ENCODE data around the gene PLA2G2E.

Gene PLA2G2E, protein sequence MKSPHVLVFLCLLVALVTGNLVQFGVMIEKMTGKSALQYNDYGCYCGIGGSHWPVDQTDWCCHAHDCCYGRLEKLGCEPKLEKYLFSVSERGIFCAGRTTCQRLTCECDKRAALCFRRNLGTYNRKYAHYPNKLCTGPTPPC

DNA sequence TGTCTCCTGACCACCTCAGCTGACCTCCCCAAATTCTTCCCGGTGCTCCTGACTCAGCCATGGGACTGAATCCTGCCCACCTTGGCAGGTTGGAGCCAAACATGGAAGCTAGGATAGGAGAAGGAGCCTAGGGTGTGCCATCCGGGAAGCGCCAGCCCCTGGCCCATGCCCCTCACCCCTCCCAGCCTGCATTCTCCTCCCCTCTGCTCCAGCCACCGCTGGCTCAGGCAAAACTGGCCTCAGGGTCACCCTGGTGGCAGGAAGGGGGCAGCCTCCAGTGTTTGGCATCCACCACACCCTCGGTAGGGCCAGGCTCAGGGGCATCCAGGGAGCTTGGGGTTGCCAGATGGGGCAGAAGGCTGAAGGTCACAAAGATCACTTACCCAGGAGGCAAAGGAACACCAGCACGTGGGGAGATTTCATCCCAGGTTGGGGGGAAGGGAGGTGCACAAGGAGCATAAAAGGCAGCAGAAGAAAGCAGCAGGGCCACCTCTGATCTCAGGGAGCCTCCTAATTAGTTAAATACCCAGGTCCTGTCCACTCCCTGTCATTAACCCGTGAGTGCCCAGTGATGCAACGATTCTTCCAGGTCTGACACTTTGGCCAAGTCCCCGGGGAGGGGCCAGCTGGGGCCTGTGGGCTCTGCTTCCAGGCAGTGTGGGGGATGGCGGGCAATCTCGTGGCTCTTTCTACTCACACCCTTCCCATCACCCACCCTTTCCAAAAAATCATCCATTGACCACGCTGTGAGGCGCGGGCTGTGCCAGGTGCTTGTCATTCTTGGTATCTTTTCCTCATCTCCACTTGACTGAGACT lies at the start of gene PLA2G2E:
Gene PLA2G2E (minus strand): TSS at position 481 of the 816 bp plus-strand sequence. CDS start 58 bp downstream, at position 423.
- TF ChIP-seq POLR2A (IDR thresholded peaks at IDR 0.05; ENCODE audit: extremely low read depth, insufficient read length) (no peak), MYC (IDR thresholded peaks at IDR 0.05; ENCODE audit: low read depth, low read length) (no peak)
- TF ChIP-seq, protein P1, sequence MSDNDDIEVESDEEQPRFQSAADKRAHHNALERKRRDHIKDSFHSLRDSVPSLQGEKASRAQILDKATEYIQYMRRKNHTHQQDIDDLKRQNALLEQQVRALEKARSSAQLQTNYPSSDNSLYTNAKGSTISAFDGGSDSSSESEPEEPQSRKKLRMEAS (IDR thresholded peaks at IDR 0.05; ENCODE audit: low read depth, low read length): no peak
- TF ChIP-seq, protein P2, sequence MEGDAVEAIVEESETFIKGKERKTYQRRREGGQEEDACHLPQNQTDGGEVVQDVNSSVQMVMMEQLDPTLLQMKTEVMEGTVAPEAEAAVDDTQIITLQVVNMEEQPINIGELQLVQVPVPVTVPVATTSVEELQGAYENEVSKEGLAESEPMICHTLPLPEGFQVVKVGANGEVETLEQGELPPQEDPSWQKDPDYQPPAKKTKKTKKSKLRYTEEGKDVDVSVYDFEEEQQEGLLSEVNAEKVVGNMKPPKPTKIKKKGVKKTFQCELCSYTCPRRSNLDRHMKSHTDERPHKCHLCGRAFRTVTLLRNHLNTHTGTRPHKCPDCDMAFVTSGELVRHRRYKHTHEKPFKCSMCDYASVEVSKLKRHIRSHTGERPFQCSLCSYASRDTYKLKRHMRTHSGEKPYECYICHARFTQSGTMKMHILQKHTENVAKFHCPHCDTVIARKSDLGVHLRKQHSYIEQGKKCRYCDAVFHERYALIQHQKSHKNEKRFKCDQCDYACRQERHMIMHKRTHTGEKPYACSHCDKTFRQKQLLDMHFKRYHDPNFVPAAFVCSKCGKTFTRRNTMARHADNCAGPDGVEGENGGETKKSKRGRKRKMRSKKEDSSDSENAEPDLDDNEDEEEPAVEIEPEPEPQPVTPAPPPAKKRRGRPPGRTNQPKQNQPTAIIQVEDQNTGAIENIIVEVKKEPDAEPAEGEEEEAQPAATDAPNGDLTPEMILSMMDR (IDR thresholded peaks at IDR 0.05; ENCODE audit: low read depth, low read length): no peak
- H3K4me3 ChIP-seq (ENCODE audit: low read depth, low read length): no peak within 1 kb of the TSS
- no peak for DNase-seq (ENCODE audit: low read depth)

DNA sequence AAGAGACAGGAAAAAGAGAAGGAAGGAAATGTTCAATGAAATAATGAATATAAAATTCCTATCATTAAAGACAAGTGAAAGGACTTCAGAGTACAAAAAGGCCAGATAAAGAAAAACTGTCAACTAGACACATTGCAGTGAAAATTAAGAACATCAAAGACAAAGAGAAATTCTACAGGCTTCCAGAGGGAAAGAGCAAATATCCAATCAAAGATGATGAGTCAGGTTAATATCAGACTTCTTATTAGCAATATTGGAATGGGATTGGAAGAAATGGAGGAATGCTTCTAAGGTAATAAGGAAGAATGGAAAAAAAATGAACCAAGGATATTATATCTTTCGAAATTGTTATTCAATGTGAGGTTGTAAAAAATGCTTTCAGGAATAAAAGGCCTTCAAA lies 48.2 kb upstream of the PLA2G2E start:
- DNase-seq (ENCODE audit: low read depth): no peak
- TF ChIP-seq, protein P1 (IDR thresholded peaks at IDR 0.05; ENCODE audit: low read depth, low read length): no peak
- TF ChIP-seq MYC (IDR thresholded peaks at IDR 0.05; ENCODE audit: low read depth, low read length): no peak
- TF ChIP-seq POLR2A (IDR thresholded peaks at IDR 0.05; ENCODE audit: extremely low read depth, insufficient read length): no peak
- TF ChIP-seq, protein P2 (IDR thresholded peaks at IDR 0.05; ENCODE audit: low read depth, low read length): no peak

DNA sequence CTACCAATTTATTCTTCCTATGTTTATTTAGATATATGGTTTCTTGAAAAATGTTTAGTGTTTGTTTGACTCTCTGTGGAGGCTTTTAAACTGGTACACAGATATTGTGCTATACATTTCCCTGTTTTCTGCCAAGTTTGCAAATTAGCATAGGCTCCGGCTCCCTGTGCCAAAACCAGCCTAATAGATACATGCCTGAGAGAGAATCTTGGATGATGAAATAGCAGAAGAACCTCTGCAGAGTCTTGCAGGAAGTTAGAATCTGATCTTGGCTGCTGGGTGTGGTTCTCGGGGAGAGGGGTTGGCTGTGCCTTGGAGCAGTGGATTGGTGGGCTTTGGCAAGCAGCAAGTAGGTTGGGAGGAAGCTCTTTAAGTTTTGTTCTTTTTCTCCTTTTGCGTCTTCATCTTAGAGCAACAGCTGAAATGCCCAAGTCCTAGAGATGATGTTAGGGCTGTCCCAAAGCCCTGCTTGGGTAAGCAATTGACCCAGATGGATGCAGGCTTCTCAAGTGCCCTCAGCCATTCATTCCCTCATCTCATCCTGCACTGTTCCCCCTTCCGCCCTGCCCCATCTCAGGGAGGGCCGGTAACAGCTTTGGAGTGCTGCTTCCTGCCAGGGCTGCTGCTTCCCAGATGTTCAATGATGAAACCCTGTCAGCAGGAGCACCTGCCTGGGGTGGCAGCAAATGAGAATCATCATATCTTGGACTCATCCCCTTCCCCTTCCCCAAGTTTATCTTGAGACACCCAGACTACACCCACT lies 46.7 kb upstream of the PLA2G2E start:
- H3K4me3 ChIP-seq (ENCODE audit: low read depth, low read length): no peak overlapping the region
- TF ChIP-seq, protein P2 (IDR thresholded peaks at IDR 0.05; ENCODE audit: low read depth, low read length): no peak
- TF ChIP-seq POLR2A (IDR thresholded peaks at IDR 0.05; ENCODE audit: extremely low read depth, insufficient read length) (no peak), MYC (IDR thresholded peaks at IDR 0.05; ENCODE audit: low read depth, low read length) (no peak)
- TF ChIP-seq, protein P1 (IDR thresholded peaks at IDR 0.05; ENCODE audit: low read depth, low read length): no peak
- no peak for DNase-seq (ENCODE audit: low read depth)

More for the DNA sequence above, 48.2 kb upstream of the PLA2G2E start:
- no peak overlapping the region for H3K4me3 ChIP-seq (ENCODE audit: low read depth, low read length)

DNA sequence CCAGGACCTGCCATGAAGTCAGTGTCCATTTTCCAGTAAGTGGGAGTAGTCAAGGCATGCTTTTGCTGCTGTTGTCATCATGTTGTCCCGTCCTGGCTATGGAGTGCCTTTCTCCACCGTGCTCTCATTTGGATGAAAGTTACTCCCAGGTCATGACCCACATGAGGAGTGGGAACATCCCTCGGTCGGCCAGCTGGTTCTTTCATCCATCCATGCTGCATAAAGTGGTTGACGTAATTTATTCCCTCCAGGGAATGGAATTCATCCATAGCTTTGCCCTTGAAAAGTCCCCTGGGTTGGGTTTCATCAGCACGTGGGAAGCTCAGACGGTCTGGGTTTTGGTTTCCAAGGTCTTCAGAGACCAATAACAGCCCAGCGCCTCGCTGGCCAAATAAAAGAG lies 44.4 kb upstream of the PLA2G2E start:
- DNase-seq (ENCODE audit: low read depth): no peak
- H3K4me3 ChIP-seq (ENCODE audit: low read depth, low read length): no peak overlapping the region
- no peak for TF ChIP-seq MYC (IDR thresholded peaks at IDR 0.05; ENCODE audit: low read depth, low read length)
- TF ChIP-seq, protein P1 (IDR thresholded peaks at IDR 0.05; ENCODE audit: low read depth, low read length): no peak
- no peak for TF ChIP-seq POLR2A (IDR thresholded peaks at IDR 0.05; ENCODE audit: extremely low read depth, insufficient read length)
- TF ChIP-seq, protein P2 (IDR thresholded peaks at IDR 0.05; ENCODE audit: low read depth, low read length): no peak

DNA sequence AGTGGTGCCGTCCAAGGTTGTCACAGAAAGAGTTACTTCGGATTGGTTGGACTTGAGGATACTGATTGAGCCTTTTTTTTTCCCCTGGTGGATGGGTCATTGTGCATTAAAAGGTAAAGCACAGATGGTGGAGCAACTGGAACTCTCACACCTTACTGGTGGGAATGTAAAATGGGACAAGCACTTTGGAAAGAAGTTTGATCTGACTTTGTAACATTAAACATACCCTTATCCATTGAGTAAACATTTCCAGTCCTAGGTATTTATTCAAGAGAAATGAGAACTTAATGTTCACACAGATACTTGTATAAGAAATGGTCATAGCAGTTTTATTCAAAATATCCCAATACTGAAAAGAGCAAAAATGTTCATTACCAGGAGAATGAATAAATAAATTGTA lies 41.1 kb upstream of the PLA2G2E start:
- DNase-seq (ENCODE audit: low read depth): no peak
- TF ChIP-seq, protein P1 (IDR thresholded peaks at IDR 0.05; ENCODE audit: low read depth, low read length): no peak
- TF ChIP-seq POLR2A (IDR thresholded peaks at IDR 0.05; ENCODE audit: extremely low read depth, insufficient read length) (no peak), MYC (IDR thresholded peaks at IDR 0.05; ENCODE audit: low read depth, low read length) (no peak)
- TF ChIP-seq, protein P2 (IDR thresholded peaks at IDR 0.05; ENCODE audit: low read depth, low read length): no peak
- H3K4me3 ChIP-seq (ENCODE audit: low read depth, low read length): no peak overlapping the region

Data from NB4 (cell line).